Liver (tissue), 3 donors: ENCODE measurements around the gene UPK2.

ENCODE experiments used
- CTCF ChIP-seq: fragments of 150-350 bp; IDR thresholded peaks from 2 replicates; pipeline ENCODE4 v1.5.1; 2017; ENCODE audit warnings: improper control_type of control experiment, low read depth, low read length; ENCODE audit not compliant: missing input control
- HNF4A ChIP-seq, 2 donors: conservative IDR thresholded peaks; 2 replicates each; pipeline ENCODE4 v1.6.1; 2016; ENCODE audit warnings: antibody characterized with exemption in 2 of 2, mild to moderate bottlenecking in 2 of 2
- RAD21 ChIP-seq, 2 donors: IDR thresholded peaks; 2 replicates each; pipeline ENCODE4 v1.6.1; 2016; ENCODE audit warnings: antibody characterized with exemption in 2 of 2, mild to moderate bottlenecking in 2 of 2
- TAF1 ChIP-seq: conservative IDR thresholded peaks from 2 replicates; pipeline ENCODE4 v1.6.1; 2016; ENCODE audit warnings: antibody characterized with exemption, mild to moderate bottlenecking
- ZBTB33 ChIP-seq: IDR thresholded peaks from 2 replicates; pipeline ENCODE4 v1.6.1; 2016; ENCODE audit warnings: antibody characterized with exemption
- donor health status: healthy.
- donor health status: healthy.

- no peak for TF ChIP-seq CTCF
- TF ChIP-seq HNF4A (conservative IDR thresholded peaks at IDR 0.05), result no peak
- TF ChIP-seq ZBTB33, result no peak
- TF ChIP-seq RAD21 (IDR thresholded peaks at IDR 0.05), result no peak
- TF ChIP-seq TAF1, result no peak
These were observed 16.6 kb upstream of the UPK2 start for GRCh38 chr11:118939404-118939915.
